ENCODE measurements around the gene CDH4. TPM values are rescaled to one million over a fixed set of nuclear protein-coding genes. Genes with fewer than 3 reads are reported as not detected.

CDH4 gene
- total and polyA plus RNA-seq, 2 of the 13 experiments (the other 11 are each of a cell fraction or from before 2014, with no cell fraction given): not detected

DNA sequence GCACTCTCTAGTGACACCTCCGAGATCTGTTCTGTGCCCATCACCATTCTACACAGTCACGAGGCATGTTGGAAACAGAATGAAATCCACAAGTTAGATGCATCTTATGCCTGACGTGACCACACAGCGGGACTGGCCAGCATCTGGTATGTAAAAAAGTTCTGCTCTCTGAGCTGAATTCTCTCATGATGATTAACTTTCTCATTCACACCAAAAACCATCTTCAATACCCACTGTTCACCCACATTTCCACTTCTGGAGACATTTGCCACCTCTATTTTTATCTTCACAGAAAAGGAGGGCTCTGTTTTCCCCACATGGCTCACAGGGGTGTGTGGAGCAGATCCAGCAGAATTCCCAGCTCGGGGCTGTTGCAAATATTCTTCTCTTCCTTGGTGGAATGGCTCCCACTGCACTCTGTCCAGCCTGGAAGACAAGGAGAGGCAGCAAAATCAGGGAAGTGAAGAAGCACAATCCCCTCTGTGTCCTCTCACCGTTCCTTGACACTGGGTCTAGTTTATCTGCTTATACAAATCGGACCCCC lies 510.2 kb downstream of the CDH4 start:
- ATAC-seq (no peak), FAIRE-seq (no peak), DNase-seq (ENCODE audit: low spot score) (no peak)
- TF ChIP-seq, protein P1, sequence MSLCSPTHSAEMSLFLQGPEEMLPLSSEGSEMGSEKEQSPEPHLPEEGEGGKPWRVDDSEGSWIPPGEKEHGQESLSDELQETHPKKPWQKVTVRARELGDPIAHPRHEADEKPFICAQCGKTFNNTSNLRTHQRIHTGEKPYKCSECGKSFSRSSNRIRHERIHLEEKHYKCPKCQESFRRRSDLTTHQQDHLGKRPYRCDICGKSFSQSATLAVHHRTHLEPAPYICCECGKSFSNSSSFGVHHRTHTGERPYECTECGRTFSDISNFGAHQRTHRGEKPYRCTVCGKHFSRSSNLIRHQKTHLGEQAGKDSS (CRISPR knock-in tag; IDR thresholded peaks at IDR 0.05; ENCODE audit: borderline replicate concordance, low read depth): no peak
- TF ChIP-seq, protein P2, sequence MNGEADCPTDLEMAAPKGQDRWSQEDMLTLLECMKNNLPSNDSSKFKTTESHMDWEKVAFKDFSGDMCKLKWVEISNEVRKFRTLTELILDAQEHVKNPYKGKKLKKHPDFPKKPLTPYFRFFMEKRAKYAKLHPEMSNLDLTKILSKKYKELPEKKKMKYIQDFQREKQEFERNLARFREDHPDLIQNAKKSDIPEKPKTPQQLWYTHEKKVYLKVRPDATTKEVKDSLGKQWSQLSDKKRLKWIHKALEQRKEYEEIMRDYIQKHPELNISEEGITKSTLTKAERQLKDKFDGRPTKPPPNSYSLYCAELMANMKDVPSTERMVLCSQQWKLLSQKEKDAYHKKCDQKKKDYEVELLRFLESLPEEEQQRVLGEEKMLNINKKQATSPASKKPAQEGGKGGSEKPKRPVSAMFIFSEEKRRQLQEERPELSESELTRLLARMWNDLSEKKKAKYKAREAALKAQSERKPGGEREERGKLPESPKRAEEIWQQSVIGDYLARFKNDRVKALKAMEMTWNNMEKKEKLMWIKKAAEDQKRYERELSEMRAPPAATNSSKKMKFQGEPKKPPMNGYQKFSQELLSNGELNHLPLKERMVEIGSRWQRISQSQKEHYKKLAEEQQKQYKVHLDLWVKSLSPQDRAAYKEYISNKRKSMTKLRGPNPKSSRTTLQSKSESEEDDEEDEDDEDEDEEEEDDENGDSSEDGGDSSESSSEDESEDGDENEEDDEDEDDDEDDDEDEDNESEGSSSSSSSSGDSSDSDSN (CRISPR knock-in tag; IDR thresholded peaks at IDR 0.05): no peak
- H4K20me1 ChIP-seq (ENCODE audit: insufficient read depth, low read length): peaks cover 5% of the 10 kb centered on the region; the same call in 1 of the 2 replicates
- no peaks in the 10 kb centered on the region for H3K36me3 ChIP-seq (replicated peaks in 1 of 2; ENCODE audit: control insufficient read depth in 1 of 2, insufficient read depth in 2 of 2, low read length in 2 of 2)
- H3K9me3 ChIP-seq (ENCODE audit: low read length): no peaks in the 10 kb centered on the region
- ChIA-PET CTCF (ENCODE audit: low intra/inter-chr PET ratio, low total read pairs) (no interaction called here), POLR2A (no interaction called here)
- no peak overlapping the region for H3K4me3 ChIP-seq (replicated peaks in 1 of 3; ENCODE audit: insufficient read depth in 1 of 3, low read depth in 2 of 3, low read length in 3 of 3)
- BruUV-seq (replicated peaks): no TSS peak
- peaks cover 32 to 99% of the 10 kb centered on the region in 2 experiments for H3K27me3 ChIP-seq (ENCODE audit: control insufficient read depth in 1 of 2, insufficient read depth in 2 of 2, low read length in 2 of 2)
- no peaks in the 10 kb centered on the region for H3K79me2 ChIP-seq (ENCODE audit: insufficient read depth, low read length)
- in situ Hi-C loops (cut with HindIII; ENCODE audit: extremely low pct_ligation_motif_present, low pct_unique_long_range_greater_than_20kb) (no loop called here), intact Hi-C loops (cut with micrococcal nuclease; ENCODE audit: unreplicated experiment) (no loop called here)
- 6% methylated on average over 7 of the region's 7 CpGs for WGBS (ENCODE audit: low lambda C conversion rate)
- H2AFZ ChIP-seq (ENCODE audit: low read length): no peak overlapping the region
- H3K4me2 ChIP-seq (ENCODE audit: low read depth, low read length): no peak overlapping the region
- no peaks in the 10 kb centered on the region for H3K4me1 ChIP-seq (ENCODE audit: insufficient read depth, low read length)
- no peak overlapping the region for H3K27ac ChIP-seq (ENCODE audit: extremely low read length, insufficient read depth, low read length)
- no peak overlapping the region for H3K9ac ChIP-seq (ENCODE audit: insufficient read depth, low read depth, low read length)

All from HepG2 (cell line).